HG03025 (cell line): ENCODE measurements around the gene JAKMIP1.

ENCODE experiments used
- ATAC-seq: cut with Tn5 transposase; IDR thresholded peaks from one replicate; pipeline ENCODE4 v1.9.1; 2021; ENCODE audit warnings: mild to moderate bottlenecking, moderate library complexity; ENCODE audit not compliant: unreplicated experiment, low FRiP score

The JAKMIP1 gene

DNA sequence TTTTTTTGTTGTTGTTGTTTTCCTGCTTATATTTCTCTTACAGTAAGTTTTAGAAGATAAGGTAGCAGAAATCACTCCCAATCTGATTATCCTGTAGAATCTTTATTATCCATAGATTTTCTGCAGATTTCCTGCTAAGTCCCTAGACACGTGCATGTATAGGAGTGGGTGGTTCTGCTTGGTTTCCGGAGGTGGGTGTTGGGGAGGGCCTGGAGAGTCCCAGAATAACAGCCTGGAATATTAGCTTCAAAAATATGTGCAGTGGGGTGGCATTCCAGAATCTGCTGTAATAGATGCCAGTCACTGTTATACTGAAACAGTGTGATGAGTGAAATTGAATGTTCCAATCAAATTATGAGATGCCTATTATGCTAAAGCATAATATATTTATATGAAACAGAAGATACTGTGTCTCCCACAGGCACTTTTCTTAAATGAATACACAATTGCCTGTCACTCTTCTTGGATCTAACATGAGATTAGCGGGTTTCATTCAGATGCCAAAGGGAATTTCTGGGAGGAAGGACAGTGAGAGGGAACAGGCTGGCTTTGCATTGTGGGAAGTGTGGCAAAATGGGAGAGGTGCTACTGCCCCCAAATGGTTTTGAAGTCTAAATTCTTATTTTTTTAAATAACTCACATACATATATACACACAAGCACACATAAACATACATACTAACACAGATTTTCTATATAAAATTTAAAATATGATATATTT, 219.8 kb downstream of the JAKMIP1 start:
- ATAC-seq: no peak

DNA sequence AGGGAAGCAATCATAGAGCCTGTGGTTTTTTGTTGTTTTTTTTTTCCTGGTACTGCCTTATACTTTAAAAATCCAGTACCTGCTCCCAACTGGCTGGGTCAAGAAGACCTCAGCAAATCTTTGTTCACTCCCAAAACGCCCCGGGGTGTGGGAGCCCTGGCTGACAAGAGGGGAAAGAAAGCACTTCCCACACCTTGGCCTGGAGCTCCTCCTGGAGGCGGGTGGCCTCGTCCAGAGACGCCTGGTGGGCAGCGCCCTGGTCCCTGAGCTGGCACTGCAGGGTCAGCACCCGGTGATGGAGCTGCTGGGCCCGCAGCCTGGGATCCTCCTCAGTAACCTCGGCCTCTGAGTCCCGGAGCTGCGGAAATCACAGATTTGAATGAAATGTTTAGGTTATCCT, 220.4 kb downstream of the JAKMIP1 start:
- ATAC-seq: no peak

DNA sequence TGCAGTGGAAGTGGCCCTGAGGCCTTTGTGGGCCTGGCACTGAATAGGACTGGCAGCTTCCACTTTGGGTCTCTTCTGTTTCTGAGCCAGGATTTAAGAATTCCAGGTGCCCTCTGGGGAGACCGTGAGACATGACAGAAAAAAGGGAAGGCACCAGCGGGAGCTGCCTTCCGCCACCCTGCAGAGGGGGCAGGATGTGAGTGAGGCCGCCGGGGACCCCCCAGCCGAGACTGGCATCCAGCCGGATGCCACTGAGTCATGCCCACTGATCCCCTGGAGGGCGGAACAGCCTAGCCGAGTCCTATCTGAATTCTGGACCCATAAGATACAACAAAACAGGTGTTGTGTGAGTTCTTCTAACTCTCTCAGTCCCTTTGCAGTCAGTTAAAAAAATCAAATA, 223.4 kb downstream of the JAKMIP1 start:
- ATAC-seq: no peak

DNA sequence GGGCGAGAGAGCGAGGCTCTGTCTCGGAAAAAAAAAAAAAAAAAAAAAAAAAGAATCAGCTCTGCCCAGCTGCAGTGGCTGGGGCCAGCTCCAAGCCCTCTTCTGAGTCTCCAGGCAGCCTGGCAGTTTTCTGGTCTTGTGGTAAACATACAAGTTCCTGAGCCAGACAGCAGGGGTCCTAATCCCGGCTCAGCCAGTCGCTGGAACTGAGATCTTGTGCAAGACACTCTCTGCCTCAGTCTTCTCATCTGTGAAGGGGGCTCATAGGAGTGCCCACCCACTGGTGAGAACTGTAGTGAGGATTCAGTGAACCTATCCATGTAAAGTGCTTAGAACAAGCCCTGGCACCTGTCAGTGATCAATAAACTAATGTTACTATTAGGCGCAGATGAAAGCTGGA, 223.9 kb downstream of the JAKMIP1 start:
- ATAC-seq: no peak
